ENCODE data around the gene PAK6.
A peak's percentile ranks its signal among the peaks of the same experiment; 100 is the strongest.

Gene PAK6

GRCh38 chr15:40310001-40310959 is 71.4 kb downstream of the PAK6 start:
- Histone ChIP-seq H3K9ac (ENCODE audit: low read depth, low read length) (no peak overlapping the region), H3K36me3 (ENCODE audit: insufficient read depth, low read length) (no peaks in the 10 kb centered on the region), H3K9me3 (ENCODE audit: insufficient read depth, low read length, severe bottlenecking) (no peaks in the 10 kb centered on the region), H3K4me1 (ENCODE audit: insufficient read depth, low read length) (peaks cover 46% of the 10 kb centered on the region), H2AFZ (ENCODE audit: low read depth, low read length) (no peak overlapping the region), H3K27ac (ENCODE audit: low read length) (no peak overlapping the region), H3K4me2 (ENCODE audit: insufficient read depth, low read length) (no peak overlapping the region), H3K27me3 (ENCODE audit: insufficient read depth, low read length, poor library complexity) (peaks cover 1% of the 10 kb centered on the region), H3K4me3 (ENCODE audit: low read depth in 1 of 2, low read length in 2 of 2) (no peak overlapping the region), H3K79me2 (ENCODE audit: insufficient read depth, low read length) (peaks cover 4% of the 10 kb centered on the region; the same call in 1 of the 2 replicates), H4K20me1 (ENCODE audit: insufficient read depth, low read length) (no peaks in the 10 kb centered on the region)
- DNase-seq = peak; percentile 64
- peak; percentile 79 for TF ChIP-seq CTCF (IDR thresholded peaks at IDR 0.05; ENCODE audit: borderline replicate concordance, extremely low read depth, low read length, poor library complexity, severe bottlenecking)
- no peak for TF ChIP-seq EZH2 (IDR thresholded peaks at IDR 0.05; ENCODE audit: borderline replicate concordance, low read depth, low read length, severe bottlenecking)
- peak; percentile 32 for ATAC-seq (ENCODE audit: insufficient read depth, low read depth)

GRCh38 chr15:40310993-40311392 is 72.1 kb downstream of the PAK6 start:
- Histone ChIP-seq H3K4me3 (ENCODE audit: low read depth in 1 of 2, low read length in 2 of 2) (no peak overlapping the region), H3K9ac (ENCODE audit: low read depth, low read length) (no peak overlapping the region), H3K4me1 (ENCODE audit: insufficient read depth, low read length) (peaks cover 41% of the 10 kb centered on the region), H2AFZ (ENCODE audit: low read depth, low read length) (no peak overlapping the region; the same call in 1 of the 2 replicates), H3K36me3 (ENCODE audit: insufficient read depth, low read length) (no peaks in the 10 kb centered on the region), H3K27me3 (ENCODE audit: insufficient read depth, low read length, poor library complexity) (peaks cover 4% of the 10 kb centered on the region), H3K27ac (ENCODE audit: low read length) (no peak overlapping the region), H3K79me2 (ENCODE audit: insufficient read depth, low read length) (peaks cover 4% of the 10 kb centered on the region; the same call in 1 of the 2 replicates), H3K9me3 (ENCODE audit: insufficient read depth, low read length, severe bottlenecking) (no peaks in the 10 kb centered on the region), H4K20me1 (ENCODE audit: insufficient read depth, low read length) (no peaks in the 10 kb centered on the region), H3K4me2 (ENCODE audit: insufficient read depth, low read length) (no peak overlapping the region)
- TF ChIP-seq CTCF (IDR thresholded peaks at IDR 0.05; ENCODE audit: borderline replicate concordance, extremely low read depth, low read length, poor library complexity, severe bottlenecking) (no peak), EZH2 (IDR thresholded peaks at IDR 0.05; ENCODE audit: borderline replicate concordance, low read depth, low read length, severe bottlenecking) (no peak)
- DNase-seq (no peak), ATAC-seq (ENCODE audit: insufficient read depth, low read depth) (no peak)

- H2AFZ ChIP-seq (ENCODE audit: low read depth, low read length) = no peak overlapping the region
- no peak overlapping the region for H3K4me2 ChIP-seq (ENCODE audit: insufficient read depth, low read length)
- H4K20me1 ChIP-seq (ENCODE audit: insufficient read depth, low read length) = no peaks in the 10 kb centered on the region
- H3K27ac ChIP-seq (ENCODE audit: low read length) = no peak overlapping the region
- TF ChIP-seq CTCF (IDR thresholded peaks at IDR 0.05; ENCODE audit: borderline replicate concordance, extremely low read depth, low read length, poor library complexity, severe bottlenecking) = no peak
- no peak for TF ChIP-seq EZH2 (IDR thresholded peaks at IDR 0.05; ENCODE audit: borderline replicate concordance, low read depth, low read length, severe bottlenecking)
- no peaks in the 10 kb centered on the region for H3K9me3 ChIP-seq (ENCODE audit: insufficient read depth, low read length, severe bottlenecking)
- H3K36me3 ChIP-seq (ENCODE audit: insufficient read depth, low read length) = no peaks in the 10 kb centered on the region
- ATAC-seq (ENCODE audit: insufficient read depth, low read depth) (no peak), DNase-seq (no peak)
- H3K4me1 ChIP-seq (ENCODE audit: insufficient read depth, low read length) = peaks cover 25% of the 10 kb centered on the region
- no peak overlapping the region for H3K9ac ChIP-seq (ENCODE audit: low read depth, low read length)
- no peaks in the 10 kb centered on the region for H3K79me2 ChIP-seq (ENCODE audit: insufficient read depth, low read length)
- no peak overlapping the region for H3K4me3 ChIP-seq (ENCODE audit: low read depth in 1 of 2, low read length in 2 of 2)
- H3K27me3 ChIP-seq (ENCODE audit: insufficient read depth, low read length, poor library complexity) = peaks cover 8% of the 10 kb centered on the region
These were observed 73.7 kb downstream of the PAK6 start for GRCh38 chr15:40312370-40313158.

Measured in DND-41 (cell line).